GM12864 (cell line): ENCODE results near the gene CIAO2B.

Source experiments
- DNase-seq: peaks from one replicate; pipeline ENCODE4 v3.0.0-alpha.2; 2011; ENCODE audit warnings: low read depth
- H3K4me3 ChIP-seq: 2 replicates; pipeline ENCODE4 v1.5.1; 2011; ENCODE audit warnings: mild to moderate bottlenecking, low read depth, low read length, control low read depth
- CTCF ChIP-seq: IDR thresholded peaks from 2 replicates; pipeline ENCODE4 v1.5.1; 2011; ENCODE audit warnings: low read depth, mild to moderate bottlenecking, moderate library complexity, low read length, control low read depth, inconsistent platforms; ENCODE audit errors: missing control alignments

Gene CIAO2B

GRCh38 chr16:66888647-66889615, 45.3 kb downstream of the CIAO2B start:
- DNase-seq = no peak
- no peak for TF ChIP-seq CTCF
- no peak overlapping the region for H3K4me3 ChIP-seq

- TF ChIP-seq CTCF = no peak
- no peak for DNase-seq
- H3K4me3 ChIP-seq = no peak overlapping the region
Measured at GRCh38 chr16:66886914-66887313, 47.3 kb downstream of the CIAO2B start.

GRCh38 chr16:66886321-66886720, 47.9 kb downstream of the CIAO2B start:
- no peak for DNase-seq
- H3K4me3 ChIP-seq = no peak overlapping the region
- no peak for TF ChIP-seq CTCF

GRCh38 chr16:66885491-66885890, 48.7 kb downstream of the CIAO2B start:
- DNase-seq = no peak
- no peak overlapping the region for H3K4me3 ChIP-seq
- no peak for TF ChIP-seq CTCF

GRCh38 chr16:66882702-66883101, 51.5 kb downstream of the CIAO2B start:
- DNase-seq = no peak
- H3K4me3 ChIP-seq = no peak overlapping the region
- no peak for TF ChIP-seq CTCF
